MM.1S (cell line): ENCODE results near the gene KIAA1217.

Experiments
- EZH2 ChIP-seq: fragments of 300-600 bp; sonication (generic); optimal IDR thresholded peaks from 2 replicates; pipeline ENCODE3; 2017; ENCODE audit warnings: low read depth, mild to moderate bottlenecking, antibody characterized with exemption, low read length, mixed read lengths
- TF ChIP-seq, protein P1 (sequence below): fragments of 300-600 bp; sonication (generic); IDR thresholded peaks from 2 replicates; pipeline ENCODE4 v1.5.1; 2016; ENCODE audit warnings: antibody characterized with exemption, low read length, mixed read lengths

DNA sequence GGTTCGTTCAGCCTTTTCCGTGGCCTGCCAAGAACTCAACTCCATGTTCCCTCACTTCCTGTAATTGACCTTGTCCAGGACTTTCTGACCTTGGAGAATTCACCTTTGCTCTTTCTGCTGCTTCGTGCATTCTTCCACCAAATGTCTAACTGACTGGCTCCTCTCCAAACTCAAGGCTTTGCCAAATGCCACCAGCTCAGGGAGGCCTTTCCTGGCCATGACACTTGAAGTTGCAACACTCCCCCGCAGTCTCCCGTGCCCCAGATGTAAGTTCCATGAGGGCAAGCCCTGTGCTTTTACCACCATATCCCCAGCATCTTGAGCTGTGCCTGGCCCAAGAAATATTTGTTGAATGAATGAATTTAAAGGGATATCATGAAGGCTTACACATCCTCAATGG lies 276.4 kb downstream of the KIAA1217 start:
- TF ChIP-seq, protein P1, sequence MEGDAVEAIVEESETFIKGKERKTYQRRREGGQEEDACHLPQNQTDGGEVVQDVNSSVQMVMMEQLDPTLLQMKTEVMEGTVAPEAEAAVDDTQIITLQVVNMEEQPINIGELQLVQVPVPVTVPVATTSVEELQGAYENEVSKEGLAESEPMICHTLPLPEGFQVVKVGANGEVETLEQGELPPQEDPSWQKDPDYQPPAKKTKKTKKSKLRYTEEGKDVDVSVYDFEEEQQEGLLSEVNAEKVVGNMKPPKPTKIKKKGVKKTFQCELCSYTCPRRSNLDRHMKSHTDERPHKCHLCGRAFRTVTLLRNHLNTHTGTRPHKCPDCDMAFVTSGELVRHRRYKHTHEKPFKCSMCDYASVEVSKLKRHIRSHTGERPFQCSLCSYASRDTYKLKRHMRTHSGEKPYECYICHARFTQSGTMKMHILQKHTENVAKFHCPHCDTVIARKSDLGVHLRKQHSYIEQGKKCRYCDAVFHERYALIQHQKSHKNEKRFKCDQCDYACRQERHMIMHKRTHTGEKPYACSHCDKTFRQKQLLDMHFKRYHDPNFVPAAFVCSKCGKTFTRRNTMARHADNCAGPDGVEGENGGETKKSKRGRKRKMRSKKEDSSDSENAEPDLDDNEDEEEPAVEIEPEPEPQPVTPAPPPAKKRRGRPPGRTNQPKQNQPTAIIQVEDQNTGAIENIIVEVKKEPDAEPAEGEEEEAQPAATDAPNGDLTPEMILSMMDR: no peak
- no peak for TF ChIP-seq EZH2
